OCI-LY1 (cell line): ENCODE data around the gene SLC5A11.

Experiments
- H2AFZ ChIP-seq: fragments of 200-600 bp; sonication (generic), shearing (Covaris generic); 2 replicates; pipeline ENCODE4 v1.6.0; 2014; ENCODE audit warnings: antibody characterized with exemption, mild to moderate bottlenecking, low read length
- H3F3A ChIP-seq: fragments of 200-600 bp; sonication (generic), shearing (Covaris generic); 2 replicates; pipeline ENCODE4 v1.6.0; 2014; ENCODE audit warnings: mild to moderate bottlenecking, antibody characterized with exemption, low read length, moderate library complexity; ENCODE audit not compliant: insufficient read depth
- H3K27ac ChIP-seq: fragments of 200-600 bp; sonication (generic); 2 replicates; pipeline ENCODE4 v1.5.1; 2014; ENCODE audit warnings: low read length, mixed run types, mild to moderate bottlenecking, low read depth; ENCODE audit not compliant: poor library complexity, severe bottlenecking
- H3K27me3 ChIP-seq: fragments of 200-600 bp; sonication (generic); 2 replicates; pipeline ENCODE4 v1.6.0; 2014; ENCODE audit warnings: antibody characterized with exemption, mild to moderate bottlenecking, low read length, moderate library complexity; ENCODE audit not compliant: insufficient read depth
- H3K36me3 ChIP-seq: fragments of 200-600 bp; sonication (generic); 2 replicates; pipeline ENCODE4 v1.6.1; 2014; ENCODE audit warnings: mild to moderate bottlenecking, antibody characterized with exemption, low read length, moderate library complexity, mixed read lengths; ENCODE audit not compliant: insufficient read depth
- H3K4me1 ChIP-seq: fragments of 200-600 bp; sonication (generic); 2 replicates; pipeline ENCODE4 v1.5.1; 2014; ENCODE audit warnings: mild to moderate bottlenecking, low read length, moderate library complexity; ENCODE audit not compliant: insufficient read depth, severe bottlenecking
- H3K4me2 ChIP-seq: fragments of 200-600 bp; sonication (generic), shearing (Covaris generic); 2 replicates; pipeline ENCODE4 v1.6.1; 2014; ENCODE audit warnings: low read length
- H3K4me3 ChIP-seq: fragments of 200-600 bp; sonication (generic); 2 replicates; pipeline ENCODE4 v1.5.1; 2014; ENCODE audit warnings: low read length, low read depth, mild to moderate bottlenecking, mixed read lengths; ENCODE audit not compliant: poor library complexity, severe bottlenecking
- H3K79me2 ChIP-seq: fragments of 200-600 bp; shearing (Covaris generic); 2 replicates; pipeline ENCODE4 v1.6.1; 2016; ENCODE audit warnings: mixed run types, low read length, mixed read lengths; ENCODE audit not compliant: insufficient read depth
- H3K9ac ChIP-seq: fragments of 200-600 bp; sonication (generic), shearing (Covaris generic); 2 replicates; pipeline ENCODE4 v1.6.1; 2014; ENCODE audit warnings: mild to moderate bottlenecking, low read length, mixed read lengths
- H3K9me2 ChIP-seq: fragments of 200-600 bp; sonication (generic), shearing (Covaris generic); 2 replicates; pipeline ENCODE4 v1.6.1; 2014; ENCODE audit warnings: low read depth, mild to moderate bottlenecking, low read length, mixed read lengths
- H3K9me3 ChIP-seq: fragments of 200-600 bp; shearing (Covaris generic); 2 replicates; pipeline ENCODE4 v1.6.1; 2014; ENCODE audit warnings: low read length, mixed read lengths
- H4K20me1 ChIP-seq: fragments of 200-600 bp; sonication (generic), shearing (Covaris generic); 2 replicates; pipeline ENCODE4 v1.6.0; 2016; ENCODE audit warnings: mild to moderate bottlenecking, low read length; ENCODE audit not compliant: insufficient read depth
- CTCF ChIP-seq: fragments of 200-600 bp; sonication (generic), shearing (Covaris generic); IDR thresholded peaks from 2 replicates; pipeline ENCODE4 v1.5.1; 2017; ENCODE audit warnings: mild to moderate bottlenecking, antibody characterized with exemption, low read length, moderate library complexity, mixed read lengths
- EZH2 ChIP-seq: fragments of 200-600 bp; sonication (generic), shearing (Covaris generic); IDR thresholded peaks from 2 replicates; pipeline ENCODE4 v1.8.0; 2017; ENCODE audit warnings: borderline replicate concordance, mixed run types, mild to moderate bottlenecking, antibody characterized with exemption, low read length, moderate library complexity, mixed read lengths

The SLC5A11 gene

GRCh38 chr16:24820522-24820921 is 25.2 kb upstream of the SLC5A11 start:
- H3K9ac ChIP-seq: no peak overlapping the region
- no peaks in the 10 kb centered on the region for H3K79me2 ChIP-seq
- H3K4me2 ChIP-seq: no peak overlapping the region
- H3K4me3 ChIP-seq: no peak overlapping the region
- TF ChIP-seq EZH2 (no peak), CTCF (no peak)
- H3K27me3 ChIP-seq: no peaks in the 10 kb centered on the region
- no peaks in the 10 kb centered on the region for H3K4me1 ChIP-seq
- no peaks in the 10 kb centered on the region for H3K9me2 ChIP-seq
- no peaks in the 10 kb centered on the region for H3F3A ChIP-seq
- peaks cover 96% of the 10 kb centered on the region for H3K36me3 ChIP-seq
- H3K27ac ChIP-seq: no peak overlapping the region
- H4K20me1 ChIP-seq: no peaks in the 10 kb centered on the region
- H2AFZ ChIP-seq: no peak overlapping the region
- no peaks in the 10 kb centered on the region for H3K9me3 ChIP-seq

- H3K27me3 ChIP-seq: no peaks in the 10 kb centered on the region
- H4K20me1 ChIP-seq: no peaks in the 10 kb centered on the region
- H3K36me3 ChIP-seq: peaks cover 96% of the 10 kb centered on the region
- H3K9ac ChIP-seq: no peak overlapping the region
- TF ChIP-seq CTCF: no peak
- TF ChIP-seq EZH2: no peak
- H3K27ac ChIP-seq: no peak overlapping the region
- no peaks in the 10 kb centered on the region for H3K9me2 ChIP-seq
- H3K9me3 ChIP-seq: no peaks in the 10 kb centered on the region
- H3K4me2 ChIP-seq: no peak overlapping the region
- H3K4me1 ChIP-seq: no peaks in the 10 kb centered on the region
- H3K4me3 ChIP-seq: no peak overlapping the region
- no peak overlapping the region for H2AFZ ChIP-seq
- H3F3A ChIP-seq: no peaks in the 10 kb centered on the region
- no peaks in the 10 kb centered on the region for H3K79me2 ChIP-seq
These were observed 24.6 kb upstream of the SLC5A11 start for GRCh38 chr16:24821129-24821528.

- Histone ChIP-seq H3K4me3 (no peak overlapping the region), H3K9me2 (no peaks in the 10 kb centered on the region), H3K27ac (no peak overlapping the region), H3K4me2 (no peak overlapping the region), H3K27me3 (no peaks in the 10 kb centered on the region), H3F3A (no peaks in the 10 kb centered on the region), H3K36me3 (peaks cover 96% of the 10 kb centered on the region), H3K4me1 (no peaks in the 10 kb centered on the region), H3K9me3 (no peaks in the 10 kb centered on the region), H4K20me1 (no peaks in the 10 kb centered on the region), H2AFZ (no peak overlapping the region), H3K9ac (no peak overlapping the region), H3K79me2 (no peaks in the 10 kb centered on the region)
- TF ChIP-seq CTCF (no peak), EZH2 (no peak)
These were observed 23.2 kb upstream of the SLC5A11 start for GRCh38 chr16:24822542-24822941.
